ENCODE measurements around the gene CDK6. TPM values are rescaled to one million over a fixed set of nuclear protein-coding genes. Genes with fewer than 3 reads are reported as not detected.

The CDK6 gene
- total and polyA plus RNA-seq, 10 of the 15 experiments (the other 5 are each of a cell fraction or from before 2014, with no cell fraction given) = 8.0 to 118 (median 45.8) TPM

DNA sequence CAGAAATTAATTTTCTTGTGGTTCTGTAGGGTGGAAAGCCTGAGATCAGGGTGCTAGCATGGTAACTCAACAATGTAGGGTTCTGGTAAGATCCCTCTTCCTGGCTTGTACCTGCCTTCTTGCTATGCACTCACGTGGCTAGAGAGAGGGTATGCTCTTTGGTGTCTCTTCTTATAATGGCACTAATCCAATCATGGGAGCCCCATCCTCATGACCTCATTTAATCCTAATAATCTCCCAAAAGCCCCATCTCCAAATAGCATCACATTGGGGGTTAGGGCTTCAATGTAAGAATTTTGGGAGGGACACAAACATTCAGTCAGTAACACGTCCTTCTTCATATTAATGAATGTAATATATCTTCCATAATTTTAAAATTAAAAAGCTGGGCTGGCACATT lies 206.6 kb downstream of the CDK6 start:
- Histone ChIP-seq H3K79me2 (ENCODE audit: control insufficient read depth, insufficient read depth, low read length) (peaks cover 3% of the 10 kb centered on the region), H3K36me3 (ENCODE audit: control insufficient read depth in 2 of 2, insufficient read depth in 2 of 2, low read length in 1 of 2) (peaks cover 5 to 7% of the 10 kb centered on the region in 2 experiments; a peak in 2 of 4 replicates), H3K27ac (ENCODE audit: control insufficient read depth, insufficient read depth) (no peak overlapping the region), H3K4me2 (ENCODE audit: control insufficient read depth, insufficient read depth) (no peak overlapping the region), H2AFZ (ENCODE audit: control insufficient read depth, low read depth, low read length) (no peak overlapping the region), H3K27me3 (replicated peaks in 1 of 2; ENCODE audit: control insufficient read depth in 2 of 2, insufficient read depth in 2 of 2, low read length in 1 of 2) (no peaks in the 10 kb centered on the region), H3K9me3 (replicated peaks; ENCODE audit: control insufficient read depth, insufficient read depth, low read length) (peaks cover 16% of the 10 kb centered on the region; the same call in 2 of the 3 replicates), H4K20me1 (ENCODE audit: control insufficient read depth, insufficient read depth) (no peaks in the 10 kb centered on the region), H3K9ac (ENCODE audit: control insufficient read depth, insufficient read depth, low read length) (no peak overlapping the region), H3K4me3 (no peak overlapping the region), H3K4me1 (ENCODE audit: control insufficient read depth, insufficient read depth, low read length) (peaks cover 38% of the 10 kb centered on the region)
- FAIRE-seq = no peak
- 69% methylated on average over 2 of the region's 2 CpGs for WGBS (ENCODE audit: insufficient coverage, insufficient replicate concordance, low lambda C conversion rate, missing lambda C conversion rate)
- no peak for DNase-seq (ENCODE audit: low read depth, low spot score)
- TF ChIP-seq MEF2A (IDR thresholded peaks at IDR 0.05; ENCODE audit: insufficient read depth, low read depth, low read length) (no peak), ATF7 (IDR thresholded peaks at IDR 0.05; ENCODE audit: low read depth) (no peak), HDAC6 (IDR thresholded peaks at IDR 0.05; ENCODE audit: unreplicated experiment) (no peak), TBL1XR1 (IDR thresholded peaks at IDR 0.05; ENCODE audit: low read depth, low read length) (no peak), TCF7 (IDR thresholded peaks at IDR 0.05; ENCODE audit: borderline replicate concordance) (no peak), SMARCA5 (IDR thresholded peaks at IDR 0.05) (no peak)
- SMC1A ChIA-PET (ENCODE audit: uncharacterized antibody, unreplicated experiment) = interaction anchor here (1.2 to 7.9 kb wide), 4 partner anchors 8 to 248 kb away, joined by 3 to 176 read pairs (median 20); no protein-coding TSS in a partner anchor
- no peak for ATAC-seq
- intact Hi-C loops (cut with micrococcal nuclease; ENCODE audit: unreplicated experiment) = no loop called here
- in situ Hi-C loops (cut with MboI) = loop anchor here (10.0 kb wide), 1 partner anchor 185 kb away; no protein-coding TSS in a partner anchor
- RAD21 ChIA-PET (ENCODE audit: unreplicated experiment) = interaction anchor here (0.7 to 4.5 kb wide), 5 partner anchors 8 to 203 kb away, joined by 3 to 47 read pairs (median 4); no protein-coding TSS in a partner anchor
- BruUV-seq (replicated peaks) = no TSS peak
- POLR2A ChIA-PET = interaction anchor here (1.6 kb wide), 1 partner anchor 22 kb away, joined by 3 read pairs; no protein-coding TSS in a partner anchor
- CTCF ChIA-PET = interaction anchor here (1.4 to 4.8 kb wide), 2 partner anchors 8 to 14 kb away, joined by 5 to 40 read pairs; no protein-coding TSS in a partner anchor

DNA sequence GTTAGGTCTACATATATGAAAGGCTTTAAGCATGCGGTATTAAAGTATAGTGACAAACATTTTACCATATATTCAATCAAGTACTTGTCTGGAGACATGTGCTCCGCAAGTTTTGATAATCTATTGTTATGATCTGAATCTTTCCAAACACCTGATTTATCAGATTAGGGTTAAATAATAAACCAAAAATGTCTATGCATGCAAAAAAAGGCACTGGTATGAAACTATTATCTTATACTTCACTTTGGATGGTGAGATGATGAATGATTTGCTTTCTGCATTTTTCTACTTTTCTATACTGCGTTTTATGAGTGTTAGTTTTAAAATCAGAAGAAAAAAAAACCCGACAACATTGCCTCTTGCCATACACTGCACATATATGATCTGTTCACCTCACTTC lies 208.4 kb downstream of the CDK6 start:
- no peaks in the 10 kb centered on the region for H4K20me1 ChIP-seq (ENCODE audit: control insufficient read depth, insufficient read depth)
- peaks cover 16% of the 10 kb centered on the region; the same call in 2 of the 3 replicates for H3K9me3 ChIP-seq (replicated peaks; ENCODE audit: control insufficient read depth, insufficient read depth, low read length)
- no peaks in the 10 kb centered on the region for H3K27me3 ChIP-seq (replicated peaks in 1 of 2; ENCODE audit: control insufficient read depth in 2 of 2, insufficient read depth in 2 of 2, low read length in 1 of 2)
- RAD21 ChIA-PET (ENCODE audit: unreplicated experiment) = no interaction called here
- POLR2A ChIA-PET = no interaction called here
- H3K4me3 ChIP-seq = no peak overlapping the region
- in situ Hi-C loops (cut with MboI) (no loop called here), intact Hi-C loops (cut with micrococcal nuclease; ENCODE audit: unreplicated experiment) (no loop called here)
- ATAC-seq = no peak
- CTCF ChIA-PET = no interaction called here
- no peak for DNase-seq (ENCODE audit: low read depth, low spot score)
- peaks cover 23% of the 10 kb centered on the region for H3K4me1 ChIP-seq (ENCODE audit: control insufficient read depth, insufficient read depth, low read length)
- H3K4me2 ChIP-seq (ENCODE audit: control insufficient read depth, insufficient read depth) = no peak overlapping the region
- WGBS (ENCODE audit: insufficient coverage, insufficient replicate concordance, low lambda C conversion rate, missing lambda C conversion rate) = 96% methylated on average over 4 of the region's 4 CpGs
- TF ChIP-seq ZSCAN29 (IDR thresholded peaks at IDR 0.05) (no peak), IRF4 (IDR thresholded peaks at IDR 0.05; ENCODE audit: low read depth, low read length) (no peak), STAT1 (conservative IDR thresholded peaks at IDR 0.05) (no peak), SMAD5 (IDR thresholded peaks at IDR 0.05; ENCODE audit: low read depth) (no peak)
- SMC1A ChIA-PET (ENCODE audit: uncharacterized antibody, unreplicated experiment) = interaction anchor here (1.6 kb wide), 1 partner anchor 94 kb away, joined by 3 read pairs; no protein-coding TSS in a partner anchor
- BruUV-seq (replicated peaks) = no TSS peak
- peaks cover 3% of the 10 kb centered on the region for H3K79me2 ChIP-seq (ENCODE audit: control insufficient read depth, insufficient read depth, low read length)
- no peak overlapping the region for H3K9ac ChIP-seq (ENCODE audit: control insufficient read depth, insufficient read depth, low read length)
- no peak for FAIRE-seq
- no peak overlapping the region for H3K27ac ChIP-seq (ENCODE audit: control insufficient read depth, insufficient read depth)
- no peak overlapping the region for H2AFZ ChIP-seq (ENCODE audit: control insufficient read depth, low read depth, low read length)
- H3K36me3 ChIP-seq (ENCODE audit: control insufficient read depth in 2 of 2, insufficient read depth in 2 of 2, low read length in 1 of 2) = peaks cover 5 to 7% of the 10 kb centered on the region in 2 experiments; a peak in 2 of 4 replicates

Data from GM12878 (cell line).